LoVo (cell line): ENCODE data around the gene CBX4.
"Not testable (repeated sequence)": the region's sequence is repeated elsewhere in the genome, so short reads cannot be mapped to it uniquely, and the experiment has no call there.

ENCODE experiments used
- DNase-seq: peaks from one replicate; pipeline ENCODE4 v3.0.0-alpha.2; 2016; ENCODE audit warnings: low spot score

CBX4 gene

GRCh38 chr17:79859676-79860615 lies 20.7 kb upstream of the CBX4 start:
- no peak for DNase-seq

GRCh38 chr17:79857095-79857494 lies 17.9 kb upstream of the CBX4 start:
- DNase-seq: no peak

- no peak for DNase-seq
Measured at GRCh38 chr17:79855331-79856124, 16.3 kb upstream of the CBX4 start.

- DNase-seq: no peak
Measured at GRCh38 chr17:79854080-79855060, 15.1 kb upstream of the CBX4 start.

GRCh38 chr17:79853168-79853567 lies 13.9 kb upstream of the CBX4 start:
- not testable (repeated sequence) for DNase-seq

- DNase-seq: peak; percentile 70
Measured at GRCh38 chr17:79852748-79853147, 13.5 kb upstream of the CBX4 start.

- peak; percentile 84 for DNase-seq
Measured at GRCh38 chr17:79851461-79851817, 12.2 kb upstream of the CBX4 start.

- peak; percentile 80 for DNase-seq
Measured at GRCh38 chr17:79850571-79851460, 11.6 kb upstream of the CBX4 start.

- DNase-seq: no peak
Measured at GRCh38 chr17:79849953-79850352, 10.7 kb upstream of the CBX4 start.

GRCh38 chr17:79848370-79848766 lies 9.1 kb upstream of the CBX4 start:
- DNase-seq: no peak

- no peak for DNase-seq
Measured at GRCh38 chr17:79847698-79848369, 8.6 kb upstream of the CBX4 start.

- no peak for DNase-seq
Measured at GRCh38 chr17:79845601-79845949, 6.3 kb upstream of the CBX4 start.

- DNase-seq: no peak
Measured at GRCh38 chr17:79844869-79845600, 5.8 kb upstream of the CBX4 start.

- DNase-seq: no peak
Measured at GRCh38 chr17:79843816-79844800, 4.9 kb upstream of the CBX4 start.

- no peak for DNase-seq
Measured at GRCh38 chr17:79843474-79843815, 4.2 kb upstream of the CBX4 start.

- DNase-seq: no peak
Measured at GRCh38 chr17:79842656-79843473, 3.6 kb upstream of the CBX4 start.

GRCh38 chr17:79842136-79842655 lies 3.0 kb upstream of the CBX4 start:
- DNase-seq: no peak
